HG02623 (cell line): ENCODE results near the gene CNTNAP2.

Source experiments
- ATAC-seq: cut with Tn5 transposase; IDR thresholded peaks from one replicate; pipeline ENCODE4 v1.9.1; 2021; ENCODE audit warnings: moderate library complexity; ENCODE audit not compliant: unreplicated experiment

The CNTNAP2 gene

DNA sequence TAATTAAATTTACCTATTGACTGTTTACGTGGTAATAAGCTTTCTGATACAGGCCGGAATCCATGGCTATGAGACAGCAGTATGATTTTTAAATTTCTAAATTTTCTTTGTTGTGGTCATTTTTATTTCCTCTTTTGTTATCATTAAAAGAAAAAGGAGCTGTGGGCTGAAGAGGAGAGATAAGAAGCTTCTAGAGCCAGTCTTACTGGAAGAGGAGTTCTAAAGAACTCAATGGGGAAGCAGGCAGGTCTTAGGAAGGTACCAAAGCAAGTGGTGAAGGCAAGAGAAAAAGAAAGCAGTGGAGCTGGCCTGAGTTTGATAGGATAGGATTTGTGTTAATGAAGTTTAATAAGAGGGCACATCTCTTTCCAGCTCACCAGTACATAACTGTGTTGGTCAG, 1187.8 kb downstream of the CNTNAP2 start:
- ATAC-seq, result no peak

DNA sequence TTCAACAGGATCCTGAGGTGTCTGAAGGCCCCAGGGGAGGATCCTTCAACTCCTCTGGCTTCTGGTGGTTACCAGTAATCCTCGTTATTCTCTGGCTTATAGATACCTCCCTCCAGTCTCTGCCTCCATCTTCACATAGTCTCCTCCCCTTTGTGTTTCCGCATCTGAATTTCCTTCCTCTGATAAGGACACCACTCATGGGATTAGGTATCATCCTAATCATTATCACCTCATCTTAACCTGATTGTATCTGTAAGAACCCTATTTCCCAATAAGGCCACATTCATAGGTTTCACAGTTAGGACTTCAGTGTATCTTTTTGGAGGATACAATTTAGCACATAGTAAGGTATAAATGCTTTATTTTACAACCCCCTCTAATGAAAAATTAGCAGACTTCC, 1189.2 kb downstream of the CNTNAP2 start:
- ATAC-seq, result no peak

DNA sequence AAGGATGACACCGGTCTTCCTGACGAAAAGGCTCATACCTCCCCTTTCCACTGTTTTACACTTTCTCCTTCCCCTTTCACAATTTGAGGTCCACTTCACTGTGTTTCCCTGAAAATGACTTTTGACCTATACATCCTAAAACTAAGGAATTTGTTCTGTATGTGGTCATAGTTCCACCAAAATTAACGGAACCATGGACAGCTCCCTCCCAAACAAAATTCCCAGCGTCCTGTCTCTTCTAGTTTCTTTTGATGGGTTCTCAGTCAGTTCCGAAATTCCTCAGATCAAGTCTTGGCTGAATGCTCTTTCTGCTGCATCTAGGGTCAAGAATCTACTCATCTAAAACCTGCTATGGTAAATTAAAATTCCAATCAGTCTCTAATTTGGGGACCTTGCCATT, 1191.9 kb downstream of the CNTNAP2 start:
- ATAC-seq, result no peak

DNA sequence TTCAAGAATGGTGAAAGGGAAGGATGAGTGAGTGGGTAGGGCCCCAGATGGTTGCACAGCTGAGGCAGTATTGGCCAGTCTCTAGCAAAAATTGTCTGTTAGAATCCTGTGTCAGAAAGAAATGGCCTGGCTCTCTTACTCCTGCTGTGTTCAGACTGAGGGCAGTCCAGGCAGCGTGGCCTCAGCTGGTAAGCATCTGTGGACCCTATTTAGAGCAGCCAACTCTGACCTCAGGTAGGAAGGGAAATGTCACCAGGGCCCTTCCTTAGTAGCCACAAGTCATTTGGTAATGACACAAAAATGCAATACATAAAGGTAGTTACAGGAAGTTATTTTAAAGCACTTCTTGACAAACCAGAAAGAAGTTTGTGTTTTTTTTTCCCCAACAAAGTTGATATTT, 1194.7 kb downstream of the CNTNAP2 start:
- no peak for ATAC-seq

DNA sequence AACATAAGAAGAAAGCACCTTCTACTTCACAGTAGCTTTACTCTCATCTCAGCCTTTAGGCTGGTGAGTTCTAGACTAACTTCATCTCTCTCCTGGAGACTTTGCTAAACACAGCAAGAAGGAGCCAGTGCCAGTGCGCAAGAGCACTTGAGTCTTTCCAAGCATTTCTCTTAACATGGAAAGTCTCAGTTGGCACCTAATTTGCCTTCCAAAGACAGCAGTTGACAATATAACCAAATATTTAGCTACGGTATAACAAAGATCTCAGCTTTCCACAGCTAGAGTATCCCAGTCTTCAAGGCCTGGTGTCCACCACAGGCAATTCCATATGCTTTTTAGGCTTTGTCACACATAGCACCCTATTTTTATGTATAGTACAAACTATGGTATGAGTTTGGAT, 1204.9 kb downstream of the CNTNAP2 start:
- no peak for ATAC-seq

DNA sequence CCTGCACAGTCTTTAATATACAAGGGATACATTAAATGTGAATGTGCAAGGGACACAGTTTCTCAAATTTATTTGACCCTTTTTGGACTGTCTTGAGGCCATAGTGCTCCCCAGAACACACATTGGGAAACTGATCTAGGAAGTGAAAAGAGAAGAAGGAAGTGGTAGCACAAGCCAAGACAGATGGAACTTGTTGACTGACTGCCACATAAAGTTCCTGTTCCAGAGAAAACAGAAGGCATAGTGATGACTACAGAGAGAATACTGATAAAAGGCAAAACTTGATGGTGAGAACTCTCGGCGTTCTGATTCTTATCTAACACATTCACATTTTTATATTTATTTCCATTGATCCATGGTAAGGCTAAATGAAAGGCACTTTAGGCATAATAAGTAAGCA, 1216.4 kb downstream of the CNTNAP2 start:
- no peak for ATAC-seq

DNA sequence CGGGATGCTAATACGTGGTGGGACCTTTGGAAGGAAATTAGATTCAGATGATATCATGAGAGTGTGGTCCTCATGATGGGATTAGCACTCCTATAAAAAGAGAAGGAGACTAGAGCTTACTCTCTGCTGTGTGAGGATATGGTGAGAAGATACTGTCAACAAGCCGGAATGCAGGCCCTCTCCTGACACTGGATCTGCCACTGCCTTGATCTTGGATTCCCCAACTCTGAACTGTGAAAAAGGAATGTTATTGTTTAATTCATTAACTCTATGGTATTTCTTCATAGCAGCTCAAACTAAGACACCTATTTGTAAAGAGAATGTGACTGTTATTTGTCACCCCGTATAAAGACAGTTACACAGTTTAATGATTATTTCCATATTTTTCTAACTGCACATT, 1246.5 kb downstream of the CNTNAP2 start:
- ATAC-seq, result no peak

DNA sequence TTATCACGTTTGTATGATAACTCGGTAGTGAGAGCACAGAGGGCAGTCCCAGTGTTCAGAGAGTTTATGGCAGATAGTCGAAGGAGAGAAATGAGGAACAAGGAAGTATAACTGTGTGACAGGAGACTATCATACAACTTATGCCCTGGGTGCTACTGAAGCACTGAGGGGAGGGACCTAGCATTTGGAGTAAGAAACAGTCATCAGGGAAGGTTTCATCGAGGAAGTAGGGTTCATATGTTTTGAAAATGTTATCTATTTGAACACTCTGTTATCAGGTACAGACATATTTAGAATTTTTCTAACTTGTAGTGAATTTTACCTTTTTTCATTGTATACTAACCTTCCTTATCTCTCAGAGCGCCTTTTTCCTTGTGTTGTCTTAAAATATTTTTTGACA, 1259.6 kb downstream of the CNTNAP2 start:
- ATAC-seq, result no peak

DNA sequence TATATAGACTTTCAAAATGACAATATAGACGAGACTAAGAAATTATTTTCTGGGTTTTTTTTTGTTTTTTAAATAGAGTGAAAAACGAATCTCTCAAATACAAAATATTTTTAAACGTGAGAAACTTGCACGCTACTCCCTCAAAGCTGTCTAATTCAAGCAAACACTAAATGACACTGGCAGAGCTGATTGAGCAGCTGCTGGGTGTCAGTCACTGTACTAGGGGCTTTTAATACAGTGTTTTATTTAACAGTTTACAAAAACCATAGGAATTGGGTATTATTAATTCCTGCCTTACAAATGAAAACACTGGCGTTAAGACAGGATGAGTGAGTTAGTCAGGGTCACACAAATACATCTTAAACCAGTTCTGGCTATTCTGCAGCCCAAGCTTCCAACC, 1264.3 kb downstream of the CNTNAP2 start:
- no peak for ATAC-seq

DNA sequence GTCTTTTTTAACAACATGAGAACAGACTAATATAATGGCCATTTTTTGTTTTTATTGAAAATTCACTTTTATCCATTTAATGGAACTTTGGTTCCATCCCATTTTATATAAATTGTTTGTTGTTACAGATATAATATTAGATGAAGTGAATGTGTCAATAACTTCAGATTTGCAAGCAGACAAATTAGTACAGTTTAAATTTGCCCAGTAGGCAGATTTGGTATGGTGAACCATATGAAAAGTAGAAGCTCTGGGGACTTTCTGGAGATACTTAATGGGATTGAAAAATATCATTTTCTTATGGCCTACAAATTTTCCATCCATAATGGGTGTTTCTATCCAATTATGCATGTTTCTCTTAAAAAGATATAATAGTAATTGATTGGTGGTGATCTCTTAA, 1277.7 kb downstream of the CNTNAP2 start:
- no peak for ATAC-seq

DNA sequence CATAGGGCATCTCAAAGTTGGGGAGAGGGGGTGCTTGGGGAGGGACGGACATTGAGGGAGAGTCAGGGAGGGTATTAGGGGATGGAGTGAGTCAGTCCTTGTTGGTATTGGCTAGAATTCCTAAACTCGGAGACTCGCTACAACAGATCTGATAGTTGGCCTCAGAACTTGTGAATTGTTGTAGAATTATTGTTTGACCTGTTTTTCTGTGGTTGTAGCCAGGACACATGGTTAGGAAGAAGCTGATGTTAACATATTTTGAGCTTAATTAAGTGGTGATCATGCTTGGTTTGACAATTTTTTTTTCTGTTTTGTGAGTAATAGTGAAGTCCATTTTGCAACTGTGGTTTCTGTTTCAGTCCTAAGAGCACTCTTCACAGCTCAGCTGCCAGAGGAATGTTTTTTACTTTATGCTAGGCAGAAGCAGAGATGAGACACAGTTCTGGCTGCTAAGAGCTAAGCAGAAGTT, 1283.7 kb downstream of the CNTNAP2 start:
- no peak for ATAC-seq

DNA sequence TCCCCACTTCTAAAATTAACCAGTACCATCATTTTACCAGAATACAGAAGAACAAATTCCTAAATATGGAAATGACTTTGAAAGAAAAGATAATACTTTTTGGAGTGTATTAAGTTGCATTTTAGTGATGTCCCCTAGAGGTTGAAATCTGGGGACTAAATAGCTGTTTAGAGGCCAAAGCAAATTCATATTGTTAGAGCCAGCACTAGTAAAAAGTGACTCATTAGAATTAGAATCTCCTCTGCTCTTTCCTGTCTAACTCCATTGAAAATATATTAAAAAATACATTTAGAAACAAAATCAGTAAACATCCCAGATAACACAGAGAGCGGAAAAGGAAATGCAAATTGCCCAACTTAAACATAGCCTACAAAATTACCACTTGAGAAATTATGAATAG, 1284.3 kb downstream of the CNTNAP2 start:
- ATAC-seq, result no peak

DNA sequence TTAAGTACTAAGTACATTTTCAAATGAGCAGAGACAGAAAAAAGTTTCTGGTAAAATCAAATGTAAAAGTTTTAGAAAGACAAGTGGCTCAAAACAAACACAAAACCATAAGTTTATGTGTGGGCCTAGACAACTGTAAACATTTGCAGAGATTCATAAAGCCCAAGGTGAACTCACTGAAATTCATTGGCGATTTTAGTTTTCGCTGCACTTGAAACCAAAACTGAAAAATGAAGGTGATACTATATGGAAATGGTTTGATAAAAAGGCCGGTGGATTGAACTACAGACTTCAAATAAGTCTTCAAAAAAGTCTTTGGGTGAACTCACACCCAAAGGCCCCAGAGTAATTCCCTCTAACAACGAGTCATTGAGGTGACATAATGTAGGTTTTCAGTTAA, 1289.0 kb downstream of the CNTNAP2 start:
- no peak for ATAC-seq

DNA sequence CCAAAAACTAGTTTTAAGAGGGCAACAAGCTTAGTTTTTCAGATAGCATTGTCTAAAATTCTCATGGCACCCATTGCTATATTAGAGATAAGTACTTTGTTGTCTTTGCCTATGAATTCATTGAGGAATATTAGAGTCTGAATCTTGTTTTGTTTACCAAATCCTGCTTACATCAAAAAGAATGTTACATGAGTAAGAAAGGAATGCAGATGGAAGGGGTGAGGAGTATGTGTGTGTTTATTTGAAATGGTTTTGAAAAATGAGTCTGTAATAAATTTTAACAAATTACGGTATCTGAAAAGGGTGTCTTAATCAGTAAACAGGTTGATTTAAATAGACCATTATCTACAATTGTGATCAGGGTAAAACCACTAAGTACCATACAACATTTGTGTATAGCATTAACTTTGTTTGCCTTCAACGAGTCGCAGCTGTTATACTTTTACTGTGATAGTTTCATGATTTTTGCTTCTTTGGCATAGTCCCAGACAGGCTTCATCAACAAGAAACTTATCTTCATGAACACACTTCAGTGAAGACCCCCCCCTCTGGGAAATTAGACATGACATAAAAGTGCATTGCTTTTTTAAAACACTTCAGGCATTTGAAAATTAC, 1290.0 kb downstream of the CNTNAP2 start:
- ATAC-seq, result no peak

DNA sequence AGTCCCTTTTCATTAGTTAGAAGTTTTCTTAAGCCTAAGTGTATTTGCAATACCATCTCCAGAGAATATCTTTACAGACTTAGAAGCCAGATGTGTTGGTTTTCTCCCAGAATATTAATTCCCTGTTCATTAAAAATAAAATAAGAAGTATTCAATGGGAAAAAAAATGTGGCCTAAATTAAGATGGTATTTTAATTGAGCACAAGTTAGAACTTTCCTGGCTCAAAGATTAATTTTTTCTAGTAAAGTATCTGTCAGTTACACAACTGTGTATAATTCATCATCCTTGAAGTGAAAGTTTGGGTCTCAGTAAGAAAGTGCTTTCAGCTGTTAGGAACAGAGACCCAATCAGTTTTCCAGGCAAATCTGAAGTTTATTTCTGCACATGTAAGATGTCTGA, 1294.5 kb downstream of the CNTNAP2 start:
- ATAC-seq, result no peak

DNA sequence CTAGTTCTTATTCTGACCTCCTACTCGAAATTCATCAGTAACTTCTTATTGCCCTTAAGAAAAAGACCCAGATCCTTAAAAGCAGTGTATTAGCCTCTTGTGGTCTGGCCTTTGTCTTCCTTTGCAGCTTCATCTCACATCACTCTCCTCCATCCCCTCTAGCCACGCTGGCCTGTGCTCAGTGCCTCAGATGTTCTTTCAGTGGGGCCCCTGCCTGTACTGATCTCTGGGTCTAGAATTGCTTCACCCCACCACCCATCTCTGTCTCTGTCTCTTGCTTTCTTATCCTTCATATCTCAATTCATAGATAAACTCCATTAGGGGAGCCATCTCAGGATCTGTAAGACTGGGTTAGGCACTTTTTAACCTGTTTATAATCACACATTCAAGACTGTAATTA, 1295.5 kb downstream of the CNTNAP2 start:
- ATAC-seq, result no peak

DNA sequence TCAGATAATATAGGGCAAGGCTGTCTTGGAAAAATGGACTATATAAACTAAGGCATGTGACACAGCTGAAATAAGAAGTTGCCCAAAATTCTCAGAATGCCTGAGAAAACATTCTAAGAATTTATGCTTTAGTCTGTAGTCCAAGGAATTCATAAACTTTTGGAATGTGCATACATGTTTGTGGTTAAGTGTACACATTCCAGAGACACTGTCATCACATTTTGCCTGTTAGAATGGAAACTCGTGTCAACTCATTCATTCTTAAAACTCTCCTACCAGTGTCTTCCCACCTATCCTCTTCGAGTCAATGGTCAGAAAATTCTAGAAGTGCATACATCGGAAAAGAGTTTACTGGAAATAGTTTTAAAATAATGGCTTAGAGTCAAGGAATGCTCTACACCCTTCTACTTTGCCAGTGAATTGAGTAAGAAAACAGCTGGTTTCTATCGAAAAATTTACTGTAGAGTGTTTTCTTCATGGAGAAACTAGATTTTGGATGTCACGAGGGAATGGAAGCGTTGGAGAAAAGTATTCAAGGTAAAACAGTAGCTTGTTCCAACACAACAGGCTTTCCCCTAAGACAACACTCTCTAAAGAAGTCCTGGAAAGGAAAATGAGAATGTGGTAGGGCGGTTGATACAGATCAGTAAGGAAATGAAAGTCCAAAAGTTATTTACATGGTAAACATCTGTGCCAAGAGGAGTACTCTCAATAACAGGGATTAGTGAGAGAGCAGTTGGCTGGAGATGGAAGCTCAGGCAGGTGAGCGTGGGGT, 1296.4 kb downstream of the CNTNAP2 start:
- no peak for ATAC-seq

DNA sequence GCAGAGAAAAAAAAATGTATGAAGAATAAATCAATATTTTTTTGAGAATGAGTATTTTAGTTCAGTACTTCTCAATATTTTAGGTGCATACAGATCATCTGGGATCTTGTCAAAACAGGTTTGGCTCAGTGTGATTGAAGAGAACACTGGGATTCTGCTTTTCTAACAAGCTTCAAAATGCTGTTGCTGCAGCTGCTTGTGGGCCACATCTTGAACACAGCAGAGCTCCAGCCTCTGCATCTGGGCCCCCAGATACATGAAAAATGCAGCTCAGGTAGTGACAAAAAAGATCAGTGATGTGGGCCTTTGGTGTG, 1296.9 kb downstream of the CNTNAP2 start:
- ATAC-seq, result no peak

DNA sequence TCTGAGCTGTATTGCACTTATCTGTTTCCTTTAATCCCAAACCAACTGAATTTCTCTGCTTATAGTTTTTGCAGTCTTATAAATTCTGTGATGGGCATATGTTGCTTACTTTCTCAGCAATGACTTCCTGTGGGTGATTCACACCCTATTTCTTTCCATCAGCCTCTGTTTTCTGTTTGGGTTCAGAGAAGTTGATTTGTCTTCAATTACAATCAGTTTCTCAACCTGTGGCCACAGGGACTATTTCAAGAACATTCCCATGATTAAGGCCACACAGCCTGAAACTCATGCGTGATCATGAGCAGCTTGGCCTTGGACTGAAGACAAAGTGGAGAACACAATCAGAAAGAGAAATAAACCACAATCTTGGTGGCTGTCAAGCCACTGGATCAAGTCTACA, 1299.4 kb downstream of the CNTNAP2 start:
- ATAC-seq, result no peak

DNA sequence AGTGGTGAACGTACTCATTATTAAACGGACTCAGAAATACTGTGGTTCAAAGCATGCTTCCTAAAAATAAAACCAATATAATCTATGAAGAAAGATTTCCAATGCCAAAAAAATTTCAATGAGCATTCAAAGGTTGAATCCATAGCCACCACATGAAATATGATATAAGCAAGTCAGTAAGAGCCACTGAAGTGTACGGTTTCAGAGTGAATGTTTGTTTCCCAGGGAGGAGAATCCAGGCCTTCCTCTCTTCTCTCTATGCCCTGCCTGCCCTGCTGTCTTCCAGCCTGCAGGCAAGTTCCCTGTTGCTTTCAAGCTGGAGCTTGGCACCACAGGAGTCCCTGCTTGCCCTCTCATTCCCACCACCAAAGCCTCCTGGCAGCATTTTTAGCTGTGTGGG, 1302.4 kb downstream of the CNTNAP2 start:
- no peak for ATAC-seq

DNA sequence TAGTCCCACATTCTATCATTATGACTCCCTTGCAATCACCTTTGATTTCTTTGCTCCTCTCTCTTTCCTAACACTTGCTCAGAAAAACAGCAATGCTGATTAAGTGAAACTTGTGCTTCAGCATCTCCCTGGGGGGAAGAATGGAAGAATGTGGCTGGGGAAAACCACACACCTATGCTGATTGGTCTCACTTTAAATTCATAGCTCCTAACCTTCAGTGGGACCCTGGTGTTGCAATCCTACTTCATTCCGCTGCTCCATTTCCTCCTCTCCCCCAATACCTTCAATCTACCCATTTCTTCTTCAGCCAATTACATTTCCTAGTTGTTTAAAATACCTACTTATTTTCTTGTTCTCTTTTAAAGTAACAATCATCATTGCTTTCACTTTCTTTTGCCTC, 1307.3 kb downstream of the CNTNAP2 start:
- ATAC-seq, result no peak

DNA sequence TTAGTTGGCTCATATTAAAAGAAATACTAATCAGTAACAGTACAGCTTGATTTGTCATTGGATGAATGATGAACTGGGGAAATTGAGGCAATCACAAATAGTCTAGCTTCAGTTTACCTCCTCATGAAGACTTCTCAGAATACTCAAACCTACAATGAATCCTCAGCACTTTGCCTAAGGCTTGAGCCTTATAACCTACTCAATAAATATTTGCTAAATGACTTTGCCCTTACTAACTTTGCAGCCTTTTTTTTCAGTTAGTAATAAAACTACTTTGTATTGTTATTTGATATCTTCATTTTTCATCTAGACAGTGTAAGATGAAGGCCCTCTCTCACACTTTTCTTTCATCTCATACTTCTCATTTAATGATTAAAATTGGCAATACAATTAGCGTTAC, 1311.5 kb downstream of the CNTNAP2 start:
- no peak for ATAC-seq

DNA sequence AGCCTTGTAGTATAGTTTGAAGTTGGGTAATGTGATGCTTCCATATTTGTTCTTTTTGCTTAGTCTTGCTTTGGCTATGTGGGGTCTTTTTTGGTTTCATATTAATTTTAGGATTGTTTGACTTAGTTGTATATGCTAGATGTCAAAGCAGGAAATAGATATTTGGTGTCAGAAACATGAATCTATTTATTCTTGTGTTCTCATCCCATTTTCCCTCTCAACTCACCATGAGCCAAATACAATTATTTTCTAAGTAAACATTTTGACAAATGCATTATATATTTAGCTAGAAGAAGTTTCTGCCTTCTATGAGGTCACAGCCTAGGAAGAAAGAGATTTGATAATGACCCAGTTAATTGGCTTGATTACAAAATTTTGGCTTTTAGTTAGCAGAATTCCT, 1313.4 kb downstream of the CNTNAP2 start:
- ATAC-seq, result no peak
